ENCODE data around the gene FAM180B. TPM values are rescaled to one million over a fixed set of nuclear protein-coding genes. Genes with fewer than 3 reads are reported as not detected.

The FAM180B gene
- total and polyA plus RNA-seq, 7 donors: 0.04 to 0.51 (median 0.15) TPM; not detected in 2

GRCh38 chr11:47571895-47572294 is 14.6 kb upstream of the FAM180B start:
- WGBS, 3 donors: 65 to 73% (median 67%) methylated on average over 1 of the region's 1 CpG
- intact Hi-C loops (cut with DNase I): no loop called here
- ATAC-seq: no peak

GRCh38 chr11:47572715-47573255 is 13.7 kb upstream of the FAM180B start:
- Histone ChIP-seq H3K36me3 (ENCODE audit: insufficient read depth in 1 of 2, low read depth in 1 of 2) (peaks cover 2 to 95% of the 10 kb centered on the region in 2 donors), H3K27me3 (ENCODE audit: insufficient read depth in 3 of 3, low read length in 2 of 3) (no peaks in the 10 kb centered on the region), H3K27ac (no peak overlapping the region), H3K4me3 (no peak overlapping the region), H3K4me1 (peaks cover 28% of the 10 kb centered on the region), H3K9me3 (no peaks in the 10 kb centered on the region)
- WGBS, 3 donors: 21 to 34% (median 22%) methylated on average over 8 of the region's 8 CpGs
- TF ChIP-seq, protein P1, sequence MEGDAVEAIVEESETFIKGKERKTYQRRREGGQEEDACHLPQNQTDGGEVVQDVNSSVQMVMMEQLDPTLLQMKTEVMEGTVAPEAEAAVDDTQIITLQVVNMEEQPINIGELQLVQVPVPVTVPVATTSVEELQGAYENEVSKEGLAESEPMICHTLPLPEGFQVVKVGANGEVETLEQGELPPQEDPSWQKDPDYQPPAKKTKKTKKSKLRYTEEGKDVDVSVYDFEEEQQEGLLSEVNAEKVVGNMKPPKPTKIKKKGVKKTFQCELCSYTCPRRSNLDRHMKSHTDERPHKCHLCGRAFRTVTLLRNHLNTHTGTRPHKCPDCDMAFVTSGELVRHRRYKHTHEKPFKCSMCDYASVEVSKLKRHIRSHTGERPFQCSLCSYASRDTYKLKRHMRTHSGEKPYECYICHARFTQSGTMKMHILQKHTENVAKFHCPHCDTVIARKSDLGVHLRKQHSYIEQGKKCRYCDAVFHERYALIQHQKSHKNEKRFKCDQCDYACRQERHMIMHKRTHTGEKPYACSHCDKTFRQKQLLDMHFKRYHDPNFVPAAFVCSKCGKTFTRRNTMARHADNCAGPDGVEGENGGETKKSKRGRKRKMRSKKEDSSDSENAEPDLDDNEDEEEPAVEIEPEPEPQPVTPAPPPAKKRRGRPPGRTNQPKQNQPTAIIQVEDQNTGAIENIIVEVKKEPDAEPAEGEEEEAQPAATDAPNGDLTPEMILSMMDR (IDR thresholded peaks at IDR 0.05): no peak
- peak in 3 of 4 donors; percentile 19 to 57 (median 34) for ATAC-seq
- intact Hi-C loops (cut with DNase I): no loop called here
- peak in 1 of 2 donors; percentile 32 for DNase-seq

More at GRCh38 chr11:47571895-47572294, 14.6 kb upstream of the FAM180B start:
- Histone ChIP-seq H3K27me3 (ENCODE audit: insufficient read depth in 3 of 3, low read length in 2 of 3) (no peaks in the 10 kb centered on the region), H3K36me3 (ENCODE audit: insufficient read depth in 1 of 2, low read depth in 1 of 2) (peaks cover 2 to 86% of the 10 kb centered on the region in 2 donors), H3K4me1 (peaks cover 19% of the 10 kb centered on the region), H3K4me3 (no peak overlapping the region), H3K27ac (no peak overlapping the region), H3K9me3 (no peaks in the 10 kb centered on the region)
- DNase-seq: no peak
- TF ChIP-seq, protein P1 (IDR thresholded peaks at IDR 0.05): no peak

DNA sequence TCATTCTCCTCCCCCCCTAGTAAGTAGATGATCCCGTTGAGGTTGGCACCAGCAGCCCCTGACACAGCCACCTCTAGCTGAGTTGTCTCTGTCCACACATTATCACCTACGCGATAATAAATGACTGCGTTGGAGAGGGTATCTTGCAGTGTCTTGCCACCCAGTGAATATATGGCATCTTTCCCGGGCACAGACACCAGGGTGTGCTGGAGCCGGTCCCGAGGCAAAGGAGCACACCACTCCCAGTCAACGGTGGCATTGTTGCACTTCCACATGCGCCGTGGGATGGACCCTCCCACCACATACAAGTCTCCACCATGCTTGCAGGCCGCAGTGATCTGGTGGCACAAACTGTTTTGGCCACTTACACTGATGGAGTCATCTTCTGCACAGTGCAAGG is 13.2 kb upstream of the FAM180B start:
- Histone ChIP-seq H3K9me3 (no peaks in the 10 kb centered on the region), H3K4me3 (no peak overlapping the region), H3K4me1 (peaks cover 32% of the 10 kb centered on the region), H3K36me3 (ENCODE audit: insufficient read depth in 1 of 2, low read depth in 1 of 2) (peaks cover 2 to 92% of the 10 kb centered on the region in 2 donors), H3K27me3 (ENCODE audit: insufficient read depth in 3 of 3, low read length in 2 of 3) (no peaks in the 10 kb centered on the region), H3K27ac (no peak overlapping the region)
- WGBS, 3 donors: 54 to 73% (median 59%) methylated on average over 11 of the region's 11 CpGs
- peak in 1 of 2 donors; percentile 29 for DNase-seq
- TF ChIP-seq, protein P1 (IDR thresholded peaks at IDR 0.05): no peak
- peak in 3 of 4 donors; percentile 23 to 57 (median 30) for ATAC-seq
- intact Hi-C loops (cut with DNase I): no loop called here

GRCh38 chr11:47577460-47578041 is 8.9 kb upstream of the FAM180B start:
- Histone ChIP-seq H3K4me1 (peaks cover 39% of the 10 kb centered on the region), H3K27me3 (ENCODE audit: insufficient read depth in 3 of 3, low read length in 2 of 3) (no peaks in the 10 kb centered on the region), H3K36me3 (ENCODE audit: insufficient read depth in 1 of 2, low read depth in 1 of 2) (peaks cover 10 to 78% of the 10 kb centered on the region in 2 donors), H3K4me3 (peak overlapping the region; percentile 100), H3K27ac (no peak overlapping the region), H3K9me3 (no peaks in the 10 kb centered on the region)
- no peak for ATAC-seq
- intact Hi-C loops (cut with DNase I): no loop called here
- peak in 1 of 2 donors; percentile 7 for DNase-seq
- WGBS, 3 donors: 60 to 67% (median 63%) methylated on average over 13 of the region's 13 CpGs
- TF ChIP-seq, protein P1 (IDR thresholded peaks at IDR 0.05): no peak
